Mammary epithelial cell (primary cell): Measurements from ENCODE around the gene SERTAD3.

Experiments used
- EZH2 ChIP-seq: IDR thresholded peaks from 2 replicates; pipeline ENCODE4 v1.6.1; 2012; ENCODE audit warnings: low read length, inconsistent platforms, borderline replicate concordance
- TF ChIP-seq, protein P1 (sequence below), 2 donors: IDR thresholded peaks in 1 of 2; conservative IDR thresholded peaks in 1 of 2; 2 replicates each; pipeline ENCODE4 v1.5.1; 2011 to 2012; ENCODE audit warnings: inconsistent platforms in 2 of 2, low read length in 2 of 2, mild to moderate bottlenecking in 2 of 2, control low read depth in 1 of 2, low read depth in 1 of 2; ENCODE audit not compliant: insufficient read depth in 1 of 2; ENCODE audit errors: extremely low read depth in 1 of 2

DNA sequence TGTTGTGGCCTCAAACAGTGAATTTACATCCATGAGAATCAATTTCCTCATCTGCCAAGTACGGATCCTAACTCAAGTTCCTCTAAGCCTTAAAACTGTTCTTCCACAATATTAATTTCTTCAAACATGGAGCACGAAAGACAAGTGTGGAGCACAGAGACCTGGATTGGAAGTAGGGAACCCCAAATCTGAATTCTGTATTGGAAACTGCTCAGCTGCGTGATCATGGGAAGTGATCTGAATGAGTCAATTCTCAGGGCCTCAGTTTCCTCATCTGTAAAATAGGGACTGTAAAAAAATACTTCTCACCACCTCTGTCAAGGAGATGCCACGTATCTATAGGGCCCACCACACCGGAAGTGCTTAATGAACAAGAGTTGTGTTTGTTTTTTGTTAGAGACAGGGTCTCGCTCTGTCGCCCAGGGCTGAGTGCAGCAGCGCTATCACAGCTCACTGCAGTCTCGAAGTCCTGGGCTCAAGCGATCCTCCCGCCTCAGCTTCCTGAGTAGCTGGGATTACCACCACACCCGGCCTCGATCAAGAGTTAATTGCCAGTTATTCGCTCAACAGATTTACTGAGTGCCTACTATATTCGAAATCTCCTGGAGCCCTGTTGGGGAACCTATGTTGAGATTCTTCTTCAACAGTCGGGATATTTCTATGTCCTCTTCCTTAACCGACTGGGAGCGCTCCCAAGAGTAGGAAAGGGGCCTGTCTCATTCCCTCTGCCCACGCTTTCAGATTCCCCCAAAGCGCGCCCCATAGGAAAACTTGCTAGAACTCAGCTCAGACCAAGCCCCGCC is 1.6 kb downstream of the SERTAD3 start:
- TF ChIP-seq, protein P1, sequence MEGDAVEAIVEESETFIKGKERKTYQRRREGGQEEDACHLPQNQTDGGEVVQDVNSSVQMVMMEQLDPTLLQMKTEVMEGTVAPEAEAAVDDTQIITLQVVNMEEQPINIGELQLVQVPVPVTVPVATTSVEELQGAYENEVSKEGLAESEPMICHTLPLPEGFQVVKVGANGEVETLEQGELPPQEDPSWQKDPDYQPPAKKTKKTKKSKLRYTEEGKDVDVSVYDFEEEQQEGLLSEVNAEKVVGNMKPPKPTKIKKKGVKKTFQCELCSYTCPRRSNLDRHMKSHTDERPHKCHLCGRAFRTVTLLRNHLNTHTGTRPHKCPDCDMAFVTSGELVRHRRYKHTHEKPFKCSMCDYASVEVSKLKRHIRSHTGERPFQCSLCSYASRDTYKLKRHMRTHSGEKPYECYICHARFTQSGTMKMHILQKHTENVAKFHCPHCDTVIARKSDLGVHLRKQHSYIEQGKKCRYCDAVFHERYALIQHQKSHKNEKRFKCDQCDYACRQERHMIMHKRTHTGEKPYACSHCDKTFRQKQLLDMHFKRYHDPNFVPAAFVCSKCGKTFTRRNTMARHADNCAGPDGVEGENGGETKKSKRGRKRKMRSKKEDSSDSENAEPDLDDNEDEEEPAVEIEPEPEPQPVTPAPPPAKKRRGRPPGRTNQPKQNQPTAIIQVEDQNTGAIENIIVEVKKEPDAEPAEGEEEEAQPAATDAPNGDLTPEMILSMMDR (conservative IDR thresholded peaks at IDR 0.05 in 1 of 2, IDR thresholded peaks at IDR 0.05 in 1 of 2; ENCODE audit: extremely low read depth in 1 of 2, insufficient read depth in 1 of 2, low read depth in 1 of 2, low read length in 2 of 2): no peak
- no peak for TF ChIP-seq EZH2
